ENCODE results near the gene UGT1A7. TPM values are rescaled to one million over a fixed set of nuclear protein-coding genes. Genes with fewer than 3 reads are reported as not detected.

The UGT1A7 gene
- polyA plus RNA-seq, 3 donors = not detected

DNA sequence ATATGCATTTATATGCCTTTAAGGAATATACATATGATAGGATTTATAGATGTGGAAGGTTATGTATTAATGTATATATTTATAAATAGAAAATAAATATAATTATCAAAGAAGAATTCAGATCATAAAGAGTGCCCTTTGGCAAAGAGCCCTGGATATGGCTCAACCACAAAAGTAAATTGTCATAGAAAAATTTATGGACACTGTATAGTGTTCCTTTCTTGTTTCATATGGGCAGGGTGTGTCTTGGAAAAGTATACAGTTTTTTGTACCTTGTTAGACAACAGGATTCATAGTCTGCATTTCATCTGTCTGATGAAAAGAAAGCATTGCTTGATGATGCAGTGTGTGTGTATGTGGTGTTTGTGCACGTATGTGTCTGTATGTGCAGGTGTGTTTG lies 2.9 kb downstream of the UGT1A7 start:
- intact Hi-C loops (cut with micrococcal nuclease) = no loop called here
- Histone ChIP-seq H3K9me3 (replicated peaks in 1 of 2; ENCODE audit: control insufficient read depth in 1 of 2, insufficient read depth in 1 of 2, low read length in 2 of 2) (no peaks in the 10 kb centered on the region), H3K9ac (ENCODE audit: insufficient read depth, low read length, poor library complexity, severe bottlenecking) (no peak overlapping the region), H2AFZ (ENCODE audit: insufficient read depth, low read depth, low read length, poor library complexity, severe bottlenecking) (no peak overlapping the region), H3K4me2 (replicated peaks; ENCODE audit: extremely low read depth, low read length, poor library complexity, severe bottlenecking) (no peak overlapping the region), H3K27ac (ENCODE audit: low read depth in 1 of 2, low read length in 2 of 2) (no peak overlapping the region), H3K79me2 (ENCODE audit: insufficient read depth, low read length) (no peaks in the 10 kb centered on the region), H3K27me3 (ENCODE audit: control insufficient read depth in 2 of 2, insufficient read depth in 2 of 2, low read length in 2 of 2) (no peaks in the 10 kb centered on the region), H3K4me3 (replicated peaks in 1 of 3; ENCODE audit: low read depth in 2 of 3, low read length in 3 of 3) (no peak overlapping the region), H3K4me1 (ENCODE audit: control insufficient read depth in 1 of 2, insufficient read depth in 2 of 2, low read length in 2 of 2) (no peaks in the 10 kb centered on the region), H4K20me1 (ENCODE audit: insufficient read depth, low read length) (no peaks in the 10 kb centered on the region), H3K36me3 (replicated peaks in 1 of 2; ENCODE audit: control insufficient read depth in 1 of 2, insufficient read depth in 2 of 2, low read length in 2 of 2) (no peaks in the 10 kb centered on the region)
- no peak for DNase-seq
- Mint-ChIP-seq H3K9me3 (peaks cover 0 to 5% (median 0%) of the 10 kb centered on the region in 7 donors), H3K4me3 (no peak overlapping the region), H3K27ac (no peak overlapping the region), H3K36me3 (no peaks in the 10 kb centered on the region), H3K4me1 (peaks cover 2% of the 10 kb centered on the region), H3K27me3 (ENCODE audit: low read depth in 3 of 3) (peaks cover 0 to 4% (median 0%) of the 10 kb centered on the region in 3 donors)
- TF ChIP-seq, protein P1, sequence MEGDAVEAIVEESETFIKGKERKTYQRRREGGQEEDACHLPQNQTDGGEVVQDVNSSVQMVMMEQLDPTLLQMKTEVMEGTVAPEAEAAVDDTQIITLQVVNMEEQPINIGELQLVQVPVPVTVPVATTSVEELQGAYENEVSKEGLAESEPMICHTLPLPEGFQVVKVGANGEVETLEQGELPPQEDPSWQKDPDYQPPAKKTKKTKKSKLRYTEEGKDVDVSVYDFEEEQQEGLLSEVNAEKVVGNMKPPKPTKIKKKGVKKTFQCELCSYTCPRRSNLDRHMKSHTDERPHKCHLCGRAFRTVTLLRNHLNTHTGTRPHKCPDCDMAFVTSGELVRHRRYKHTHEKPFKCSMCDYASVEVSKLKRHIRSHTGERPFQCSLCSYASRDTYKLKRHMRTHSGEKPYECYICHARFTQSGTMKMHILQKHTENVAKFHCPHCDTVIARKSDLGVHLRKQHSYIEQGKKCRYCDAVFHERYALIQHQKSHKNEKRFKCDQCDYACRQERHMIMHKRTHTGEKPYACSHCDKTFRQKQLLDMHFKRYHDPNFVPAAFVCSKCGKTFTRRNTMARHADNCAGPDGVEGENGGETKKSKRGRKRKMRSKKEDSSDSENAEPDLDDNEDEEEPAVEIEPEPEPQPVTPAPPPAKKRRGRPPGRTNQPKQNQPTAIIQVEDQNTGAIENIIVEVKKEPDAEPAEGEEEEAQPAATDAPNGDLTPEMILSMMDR (IDR thresholded peaks at IDR 0.05) = no peak
- no CpG with 5 or more reads among the region's 1 CpG for WGBS (ENCODE audit: insufficient coverage)

DNA sequence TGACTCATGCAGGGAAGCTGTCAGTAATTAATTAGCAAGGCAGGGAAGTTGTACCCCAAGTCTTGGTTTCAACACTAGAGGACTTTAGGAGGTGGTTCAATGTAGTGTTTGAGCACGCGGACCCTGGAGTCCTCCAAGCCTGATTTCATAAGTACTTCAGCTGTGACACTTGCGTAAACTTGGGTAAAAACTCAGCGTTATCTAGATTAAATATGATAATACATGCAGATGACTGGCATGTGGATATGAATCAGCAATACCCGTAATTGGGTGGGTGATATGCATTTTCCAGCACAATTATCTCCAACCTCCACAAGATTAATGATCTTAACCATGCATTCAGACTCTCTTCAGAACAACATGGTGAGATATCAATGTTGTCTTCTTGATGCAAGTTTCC lies 5.2 kb downstream of the UGT1A7 start:
- Histone ChIP-seq H2AFZ (ENCODE audit: insufficient read depth, low read depth, low read length, poor library complexity, severe bottlenecking) (no peak overlapping the region), H3K27me3 (ENCODE audit: control insufficient read depth in 2 of 2, insufficient read depth in 2 of 2, low read length in 2 of 2) (no peaks in the 10 kb centered on the region), H3K4me3 (replicated peaks in 1 of 3; ENCODE audit: low read depth in 2 of 3, low read length in 3 of 3) (no peak overlapping the region), H3K79me2 (ENCODE audit: insufficient read depth, low read length) (no peaks in the 10 kb centered on the region), H3K4me1 (ENCODE audit: control insufficient read depth in 1 of 2, insufficient read depth in 2 of 2, low read length in 2 of 2) (no peaks in the 10 kb centered on the region), H3K27ac (ENCODE audit: low read depth in 1 of 2, low read length in 2 of 2) (no peak overlapping the region), H3K9me3 (replicated peaks in 1 of 2; ENCODE audit: control insufficient read depth in 1 of 2, insufficient read depth in 1 of 2, low read length in 2 of 2) (no peaks in the 10 kb centered on the region), H4K20me1 (ENCODE audit: insufficient read depth, low read length) (no peaks in the 10 kb centered on the region), H3K36me3 (replicated peaks in 1 of 2; ENCODE audit: control insufficient read depth in 1 of 2, insufficient read depth in 2 of 2, low read length in 2 of 2) (no peaks in the 10 kb centered on the region), H3K9ac (ENCODE audit: insufficient read depth, low read length, poor library complexity, severe bottlenecking) (no peak overlapping the region), H3K4me2 (replicated peaks; ENCODE audit: extremely low read depth, low read length, poor library complexity, severe bottlenecking) (no peak overlapping the region)
- no CpG with 5 or more reads among the region's 5 CpGs for WGBS (ENCODE audit: insufficient coverage)
- Mint-ChIP-seq H3K9me3 (peaks cover 0 to 5% (median 0%) of the 10 kb centered on the region in 7 donors), H3K4me1 (peaks cover 2% of the 10 kb centered on the region), H3K36me3 (no peaks in the 10 kb centered on the region), H3K4me3 (no peak overlapping the region), H3K27me3 (ENCODE audit: low read depth in 3 of 3) (no peaks in the 10 kb centered on the region), H3K27ac (no peak overlapping the region)
- DNase-seq = no peak
- TF ChIP-seq, protein P1 (IDR thresholded peaks at IDR 0.05) = no peak
- intact Hi-C loops (cut with micrococcal nuclease) = no loop called here

Measured in CD14-positive monocyte (primary cell).